Measurements from ENCODE around the gene SQSTM1.

Gene SQSTM1

GRCh38 chr5:179794575-179794974 lies 26.1 kb upstream of the SQSTM1 start:
- DNase-seq (ENCODE audit: low read depth) = no peak

GRCh38 chr5:179795049-179795862 lies 25.4 kb upstream of the SQSTM1 start:
- no peak for DNase-seq (ENCODE audit: low read depth)

- peak; percentile 55 for DNase-seq (ENCODE audit: low read depth)
Measured at GRCh38 chr5:179795863-179796833, 24.6 kb upstream of the SQSTM1 start.

GRCh38 chr5:179796877-179797608 lies 23.7 kb upstream of the SQSTM1 start:
- no peak for DNase-seq (ENCODE audit: low read depth)

- DNase-seq (ENCODE audit: low read depth) = no peak
Measured at GRCh38 chr5:179797741-179798140, 23.0 kb upstream of the SQSTM1 start.

- DNase-seq (ENCODE audit: low read depth) = no peak
Measured at GRCh38 chr5:179798144-179798770, 22.4 kb upstream of the SQSTM1 start.

GRCh38 chr5:179798771-179799643 lies 21.7 kb upstream of the SQSTM1 start:
- no peak for DNase-seq (ENCODE audit: low read depth)

- no peak for DNase-seq (ENCODE audit: low read depth)
Measured at GRCh38 chr5:179799644-179799973, 21.1 kb upstream of the SQSTM1 start.

- no peak for DNase-seq (ENCODE audit: low read depth)
Measured at GRCh38 chr5:179800071-179800695, 20.5 kb upstream of the SQSTM1 start.

- DNase-seq (ENCODE audit: low read depth) = no peak
Measured at GRCh38 chr5:179800696-179801201, 20.0 kb upstream of the SQSTM1 start.

GRCh38 chr5:179801304-179802206 lies 19.1 kb upstream of the SQSTM1 start:
- peak; percentile 76 for DNase-seq (ENCODE audit: low read depth)

GRCh38 chr5:179802207-179802883 lies 18.4 kb upstream of the SQSTM1 start:
- no peak for DNase-seq (ENCODE audit: low read depth)

GRCh38 chr5:179802950-179803562 lies 17.6 kb upstream of the SQSTM1 start:
- no peak for DNase-seq (ENCODE audit: low read depth)

GRCh38 chr5:179803651-179804554 lies 16.8 kb upstream of the SQSTM1 start:
- no peak for DNase-seq (ENCODE audit: low read depth)

- no peak for DNase-seq (ENCODE audit: low read depth)
Measured at GRCh38 chr5:179804555-179804947, 16.2 kb upstream of the SQSTM1 start.

GRCh38 chr5:179805070-179805528 lies 15.6 kb upstream of the SQSTM1 start:
- DNase-seq (ENCODE audit: low read depth) = no peak
